Right lung (tissue), 5 donors: Measurements from ENCODE around the gene MED23. TPM values are rescaled to one million over a fixed set of nuclear protein-coding genes. Genes with fewer than 3 reads are reported as not detected.
A peak's percentile ranks its signal among the peaks of the same experiment; 100 is the strongest.

Source experiments
- DNase-seq, 2 donors: peaks; one replicate each; pipeline ENCODE4 v3.0.0-alpha.2; 2013
- polyA plus RNA-seq, 5 donors: library from polyadenylated mRNA; unstranded; fragments of 120-200 nt; gene quantifications; one replicate each; pipeline versions ENCODE4 v1.2.1 to v1.2.3, GENCODE V29; 2013; ENCODE audit warnings: inconsistent platforms in 1 of 5, low replicate concordance in 1 of 5; ENCODE audit not compliant: insufficient read length in 5 of 5, insufficient read depth in 1 of 5

Gene MED23
- polyA plus RNA-seq, 5 donors, result 37.0 to 66.3 (median 54.1) TPM

DNA sequence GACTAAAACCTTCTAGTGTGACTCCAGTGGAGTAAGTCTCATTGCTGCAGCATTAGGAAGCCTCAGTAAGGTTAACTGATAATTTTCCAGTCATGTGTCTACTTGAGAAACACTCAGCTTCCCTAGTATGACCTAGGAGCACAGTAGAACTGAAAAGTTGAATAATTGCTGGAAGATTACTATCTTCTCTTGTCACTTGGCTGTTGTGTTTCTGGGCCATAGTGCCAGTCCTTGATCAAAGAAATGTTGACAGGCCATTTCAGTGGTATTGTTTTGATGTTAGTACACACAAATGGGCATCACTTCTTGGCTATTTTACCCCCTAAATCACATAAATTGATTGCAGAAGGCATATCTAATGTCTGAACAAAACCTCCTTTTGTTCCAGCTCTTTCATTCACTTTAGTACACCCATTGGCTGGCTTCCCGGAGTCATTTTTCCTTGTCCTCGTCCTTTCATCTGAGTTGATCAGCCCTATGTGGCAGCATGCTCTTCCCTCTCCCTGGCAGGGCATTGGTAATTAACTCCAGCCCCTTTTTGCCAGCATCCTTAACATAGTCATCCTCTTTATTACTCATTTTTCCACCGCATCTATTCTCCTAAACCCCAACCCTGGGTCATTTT, 15.1 kb upstream of the MED23 start:
- DNase-seq, result no peak

DNA sequence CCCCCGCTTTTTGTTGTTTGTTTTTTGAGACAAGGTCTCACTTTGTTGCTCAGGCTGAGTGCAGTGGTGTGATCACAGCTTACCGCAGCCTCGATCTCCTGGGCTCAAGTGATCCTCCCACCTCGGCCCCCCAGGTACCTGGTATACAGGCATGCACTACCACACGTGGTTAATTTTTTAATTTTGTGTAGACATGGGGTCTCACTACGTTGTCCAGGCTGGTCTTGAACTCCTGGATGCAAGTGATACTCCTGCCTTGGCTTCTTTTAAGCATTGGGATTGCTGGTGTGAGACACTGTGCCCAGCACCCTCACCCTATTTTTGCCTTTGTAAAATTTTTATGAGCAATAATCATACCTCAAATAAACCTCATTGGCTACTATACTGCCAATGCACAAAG, 14.5 kb upstream of the MED23 start:
- DNase-seq, result no peak

DNA sequence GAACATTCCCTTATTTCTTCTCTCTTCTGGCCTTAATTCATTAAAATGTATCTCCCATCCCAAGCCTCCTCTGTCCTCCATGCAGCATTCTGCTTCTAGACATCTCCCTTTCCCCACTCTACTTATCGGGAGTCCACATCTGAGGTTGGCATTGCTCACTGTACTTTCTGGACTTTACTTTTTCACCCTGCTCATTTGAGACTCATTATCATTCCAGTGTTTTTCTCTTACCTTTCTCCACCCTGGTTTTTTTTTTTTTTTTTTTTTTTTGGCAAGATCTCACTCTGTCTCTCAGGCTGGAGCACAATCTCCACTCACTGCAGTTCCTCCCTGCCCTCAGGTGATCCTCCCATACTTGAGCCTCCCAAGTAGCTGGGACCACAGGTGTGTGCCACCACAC, 13.5 kb upstream of the MED23 start:
- no peak for DNase-seq

DNA sequence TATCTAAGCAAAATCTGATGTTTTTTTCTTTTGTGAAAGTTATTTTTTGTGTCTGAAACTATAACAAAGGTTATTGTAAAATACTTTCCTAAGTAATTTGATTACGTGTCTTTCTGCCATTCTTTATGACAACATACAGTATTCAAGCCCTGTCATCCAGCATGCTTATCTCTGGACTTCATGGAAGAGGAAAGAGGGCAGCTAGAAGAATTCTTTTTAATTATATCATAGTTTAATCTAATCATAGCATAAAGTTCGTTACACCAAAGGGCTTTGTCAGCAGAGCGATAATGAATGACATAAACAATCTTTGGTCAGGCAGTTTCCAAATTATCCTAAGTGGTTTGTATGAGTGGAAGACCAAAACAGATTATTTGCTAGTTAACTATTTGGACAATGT, 12.5 kb upstream of the MED23 start:
- DNase-seq, result no peak

DNA sequence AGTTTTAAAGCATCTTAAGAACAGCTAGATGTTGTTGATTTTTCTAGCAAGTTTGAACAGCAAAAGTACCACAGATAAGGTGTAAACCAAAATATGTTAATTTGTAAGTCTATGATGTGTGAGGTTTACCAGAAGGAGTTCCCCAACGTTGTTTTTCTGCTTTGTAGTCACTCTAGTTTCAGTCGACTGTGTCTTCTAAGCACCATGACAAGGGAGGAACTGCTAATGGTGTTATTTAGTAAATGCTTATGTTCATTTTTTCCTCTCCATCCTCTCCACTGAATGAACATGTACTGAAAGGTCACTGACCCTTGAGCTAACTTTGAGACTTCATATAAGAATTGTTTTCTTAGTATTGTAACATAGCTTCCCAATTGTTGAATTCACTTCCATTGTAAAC, 12.1 kb upstream of the MED23 start:
- no peak for DNase-seq

DNA sequence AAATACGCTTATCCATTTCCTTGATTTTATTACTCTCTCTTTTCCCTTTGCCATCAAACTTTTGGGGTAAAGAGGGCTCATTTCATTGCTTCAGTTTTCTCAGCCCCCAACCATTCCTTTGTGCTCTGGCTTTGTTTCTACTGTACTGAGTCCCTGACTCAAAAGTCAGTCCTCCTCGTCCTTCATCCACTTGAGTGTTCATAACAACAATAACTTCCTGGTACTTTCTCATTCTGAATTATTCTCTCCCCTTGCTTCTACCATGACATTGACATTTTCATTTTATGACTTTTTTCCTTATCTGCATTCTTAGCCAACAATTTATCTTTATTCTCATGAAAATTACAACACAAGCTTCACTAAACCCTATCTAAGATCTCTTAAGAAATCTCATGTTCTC, 10.0 kb upstream of the MED23 start:
- DNase-seq, result no peak

DNA sequence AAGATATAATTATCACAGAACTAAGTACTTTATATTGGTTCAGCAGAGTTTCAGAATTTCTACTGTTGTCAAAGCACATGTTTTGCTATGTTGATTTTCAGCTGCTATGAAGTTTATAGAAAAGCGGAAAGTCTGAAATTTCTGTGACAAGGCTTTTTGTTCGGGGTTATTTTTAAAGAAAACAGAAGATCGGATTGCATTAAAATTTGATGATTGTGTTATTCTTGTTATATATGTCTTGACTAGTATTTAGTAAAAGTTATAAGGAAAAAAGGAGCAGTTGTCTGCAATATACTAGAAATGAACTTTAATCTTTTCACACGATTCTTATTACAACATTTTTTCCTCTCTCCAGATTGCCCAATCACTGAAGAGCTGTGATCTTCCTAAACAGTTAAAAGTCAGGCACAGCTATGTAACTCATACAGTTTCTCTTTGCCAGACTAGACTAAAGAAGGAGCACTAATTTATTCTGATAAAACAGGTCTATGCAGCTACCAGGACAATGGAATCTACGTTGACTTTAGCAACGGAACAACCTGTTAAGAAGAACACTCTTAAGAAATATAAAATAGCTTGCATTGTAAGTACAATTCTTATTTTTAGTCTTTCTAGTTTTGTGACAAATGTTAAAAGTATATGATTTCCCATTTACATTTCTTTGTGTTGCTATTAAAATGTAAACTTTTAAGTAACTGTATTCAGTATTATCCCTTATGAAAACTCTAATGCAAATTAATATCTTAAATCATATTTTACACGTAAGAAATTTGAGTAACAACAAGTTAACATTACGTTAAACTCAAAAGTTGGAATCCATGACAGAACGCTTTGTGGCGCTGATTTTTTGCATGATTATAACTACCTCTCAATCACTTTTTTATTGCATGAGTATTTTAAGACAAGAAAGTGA, 9.1 kb upstream of the MED23 start, which contains the start of gene ENPP3:
ENPP3 (plus strand) TSS at position 423 of the 913 bp plus-strand sequence; CDS start at position 506, 83 bp downstream.
- DNase-seq, result peak in 1 of 2 donors; percentile 28

DNA sequence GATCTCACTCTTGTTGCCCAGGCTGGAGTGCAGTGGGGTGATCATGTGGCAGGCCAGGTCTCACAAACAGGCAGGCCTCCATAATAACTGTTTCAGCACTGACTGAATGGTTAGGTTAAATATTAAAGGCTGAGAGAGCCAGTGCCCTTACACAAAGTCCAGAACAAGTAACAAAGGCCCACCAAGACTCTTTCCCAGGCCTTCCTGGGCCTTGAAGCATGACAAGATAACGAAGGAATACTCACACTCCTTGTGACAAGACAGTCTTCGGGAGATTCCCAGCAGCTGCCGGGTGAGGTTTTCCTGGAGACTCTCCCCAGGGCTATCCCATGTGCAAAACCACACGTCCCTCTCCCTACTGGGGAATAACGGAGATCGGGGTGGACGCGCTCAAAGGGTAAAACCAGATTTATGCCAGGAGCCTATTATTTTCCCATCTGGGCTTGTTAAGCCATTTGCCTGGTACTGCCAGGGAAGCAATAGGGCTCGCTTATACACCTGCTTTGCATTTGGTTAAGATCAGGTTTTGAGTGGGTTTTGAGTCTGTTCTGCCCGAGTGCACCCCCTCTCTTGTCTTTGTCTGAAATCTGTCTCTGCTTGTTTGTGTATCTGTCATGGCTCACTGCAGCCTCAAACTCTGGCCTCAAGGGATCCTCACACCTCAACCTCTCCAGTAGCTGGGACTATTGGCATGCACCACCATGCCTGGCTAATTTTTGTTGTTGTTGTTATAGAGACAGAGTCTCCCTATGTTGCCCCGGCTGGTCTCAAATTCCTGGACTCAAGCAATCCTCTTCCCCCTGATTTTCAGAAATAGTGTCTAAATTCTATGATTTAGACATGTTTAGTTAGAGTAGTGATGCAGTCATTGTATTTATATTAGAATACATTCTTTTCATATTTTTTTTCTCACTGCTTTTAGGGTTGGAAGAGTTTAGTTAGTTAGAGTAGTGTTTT, 7.6 kb upstream of the MED23 start:
- no peak for DNase-seq

DNA sequence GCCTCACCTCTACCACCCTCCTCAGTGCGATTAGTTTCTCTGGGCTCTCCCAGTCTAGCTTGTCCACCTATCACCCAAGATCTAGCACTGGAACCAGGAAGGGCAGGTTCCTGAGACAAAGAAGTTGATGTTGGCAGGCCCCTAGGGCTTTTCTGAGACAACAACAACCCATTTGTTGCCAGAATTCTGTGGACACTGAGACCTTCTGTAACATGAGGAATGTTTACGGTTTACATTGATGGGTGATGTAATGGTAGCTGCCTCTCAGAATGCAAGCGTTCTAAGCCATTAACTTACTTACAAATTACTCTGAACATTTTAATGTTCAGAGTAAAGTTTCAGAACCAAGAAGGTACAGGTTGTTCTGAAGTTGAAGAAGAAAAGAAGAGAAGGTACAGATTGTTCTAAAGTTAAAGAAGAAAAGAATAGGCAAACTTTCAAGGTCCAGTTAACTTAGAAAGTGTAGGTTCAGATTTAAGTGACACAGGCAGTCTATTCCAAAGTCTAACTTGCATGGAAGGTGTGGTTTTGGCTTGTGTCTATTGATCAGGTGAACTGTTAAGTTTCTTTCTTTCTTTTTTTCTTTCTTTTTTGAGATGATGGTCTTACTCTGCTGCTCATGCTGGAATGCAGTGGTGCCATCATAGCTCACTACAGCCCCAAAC, 3.7 kb upstream of the MED23 start:
- no peak for DNase-seq

DNA sequence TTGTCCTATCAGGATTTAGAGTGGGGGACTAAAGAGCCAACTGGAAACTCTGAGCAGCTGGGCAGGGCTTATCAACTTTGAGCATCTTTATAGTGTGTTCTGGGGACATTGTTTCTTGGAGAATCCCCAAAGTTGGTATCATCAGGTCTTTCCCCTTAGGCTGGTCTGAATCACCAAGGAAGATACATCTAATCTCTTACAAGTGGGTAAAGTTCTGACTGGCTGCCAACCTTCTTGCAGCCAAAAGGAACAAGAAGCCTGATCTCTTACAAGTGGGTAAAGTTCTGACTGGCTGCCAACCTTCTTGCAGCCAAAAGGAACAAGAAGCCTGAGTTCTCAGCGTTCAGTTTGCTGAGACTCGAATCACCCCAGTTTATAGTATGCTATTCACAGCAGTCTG, 1.6 kb upstream of the MED23 start:
- no peak for DNase-seq

DNA sequence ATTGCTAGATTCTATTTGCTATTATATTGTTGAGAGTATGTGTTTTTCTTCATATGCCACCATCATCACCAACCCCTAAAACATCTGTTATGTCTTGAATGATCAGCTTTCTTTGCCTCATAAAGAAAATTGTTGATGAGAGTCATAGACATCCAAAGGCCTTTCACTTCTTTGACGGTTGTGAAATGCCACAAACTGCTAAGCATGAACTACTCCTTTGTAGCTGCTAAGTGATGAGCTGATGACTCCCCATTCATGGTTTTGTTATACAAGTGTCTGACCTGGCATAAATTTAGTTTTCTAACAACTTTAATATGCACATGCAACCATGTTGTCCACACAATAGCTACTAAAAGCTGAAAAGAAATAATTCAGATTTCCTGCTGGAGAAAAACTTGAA, 684 bp upstream of the MED23 start:
- no peak for DNase-seq

DNA sequence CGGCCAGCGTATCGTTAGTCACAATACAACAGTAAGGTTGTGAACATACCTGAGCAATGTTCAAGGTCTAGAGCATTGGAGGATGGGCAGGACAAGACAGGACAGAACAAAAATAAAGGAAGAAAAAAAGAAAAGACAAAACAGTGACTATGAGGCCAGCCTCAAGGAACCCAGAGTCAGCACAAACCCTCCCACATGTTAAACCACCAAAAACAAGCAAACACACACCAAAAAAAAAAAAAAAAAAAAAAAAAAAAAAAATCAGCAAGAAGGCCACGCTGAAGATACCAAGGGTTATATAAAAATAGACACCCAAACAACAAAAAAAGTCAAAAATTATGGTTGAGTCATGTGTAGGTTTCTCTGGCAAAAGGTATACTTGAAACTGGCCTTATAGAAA, 12.8 kb downstream of the MED23 start:
- no peak for DNase-seq

DNA sequence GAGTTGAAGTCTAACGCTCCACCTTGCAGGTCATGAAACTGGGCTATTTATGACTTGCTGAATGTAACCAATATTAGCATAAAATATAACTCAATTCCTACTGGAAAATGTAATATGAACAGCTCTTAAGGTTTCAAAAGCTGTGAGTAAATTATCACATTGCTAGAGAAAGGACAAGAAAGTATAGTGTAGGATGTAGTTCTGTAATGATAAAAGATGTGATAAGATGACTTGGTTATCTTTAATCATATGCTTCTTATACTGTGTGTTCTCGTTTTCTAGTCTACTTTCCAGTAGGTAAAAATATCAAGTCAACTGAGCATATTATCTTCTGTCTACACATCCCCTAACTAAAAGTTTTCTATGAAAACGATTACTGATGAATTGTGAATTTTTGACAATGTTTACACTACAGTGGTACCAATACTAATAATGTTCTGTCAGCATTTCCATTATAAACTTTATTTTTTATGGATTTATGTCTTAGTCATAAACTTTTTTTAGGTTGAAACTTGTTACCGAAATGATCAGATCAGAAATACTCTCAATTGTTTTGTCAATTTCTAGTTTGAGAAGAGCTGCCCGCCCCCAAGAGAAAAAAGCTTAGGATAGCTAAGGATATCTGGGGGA, 14.6 kb downstream of the MED23 start:
- DNase-seq, result no peak

DNA sequence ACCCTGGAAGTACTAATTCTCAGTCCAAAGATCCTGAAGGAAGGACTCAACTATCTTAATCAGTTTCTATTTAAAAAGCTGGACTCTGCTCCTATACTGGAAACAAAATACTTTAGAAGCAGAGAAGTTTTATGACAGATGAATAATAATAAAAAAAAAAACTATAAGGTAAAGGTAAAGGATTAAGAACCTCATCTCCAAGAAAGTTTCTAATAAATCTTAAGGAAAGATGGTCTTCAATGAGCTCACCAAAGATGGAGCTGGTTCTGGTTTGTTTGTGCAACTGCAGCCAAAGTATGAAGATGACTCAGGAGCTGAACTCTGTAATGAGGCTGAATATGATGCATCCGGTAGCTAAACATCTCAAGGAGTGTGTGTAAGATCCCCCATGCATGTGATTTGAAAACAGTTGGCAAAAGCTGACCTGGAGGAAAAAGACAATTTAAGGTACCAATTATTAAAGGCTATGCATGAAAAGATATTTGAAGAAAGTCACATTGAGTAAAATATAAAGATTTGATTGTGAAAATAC, 25.2 kb downstream of the MED23 start:
- DNase-seq, result no peak

DNA sequence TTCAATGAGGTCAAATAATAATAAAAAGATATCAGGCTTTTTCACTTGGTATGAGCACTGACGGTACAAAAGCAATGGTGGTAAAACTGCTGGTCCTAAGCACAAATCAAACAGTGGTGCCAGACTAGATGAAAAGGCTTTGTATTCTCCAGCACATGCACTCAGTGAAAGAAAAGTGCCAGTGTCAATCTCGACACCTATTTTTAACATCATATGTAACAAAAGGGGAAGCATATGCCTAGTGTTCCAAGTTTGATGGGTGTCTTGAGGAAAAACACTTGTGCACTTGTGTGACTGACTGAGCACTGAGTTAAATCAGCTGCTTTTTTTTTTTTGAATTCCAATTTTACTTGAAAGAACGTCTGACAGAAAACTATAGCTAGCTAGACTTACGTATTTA, 27.3 kb downstream of the MED23 start:
- no peak for DNase-seq

DNA sequence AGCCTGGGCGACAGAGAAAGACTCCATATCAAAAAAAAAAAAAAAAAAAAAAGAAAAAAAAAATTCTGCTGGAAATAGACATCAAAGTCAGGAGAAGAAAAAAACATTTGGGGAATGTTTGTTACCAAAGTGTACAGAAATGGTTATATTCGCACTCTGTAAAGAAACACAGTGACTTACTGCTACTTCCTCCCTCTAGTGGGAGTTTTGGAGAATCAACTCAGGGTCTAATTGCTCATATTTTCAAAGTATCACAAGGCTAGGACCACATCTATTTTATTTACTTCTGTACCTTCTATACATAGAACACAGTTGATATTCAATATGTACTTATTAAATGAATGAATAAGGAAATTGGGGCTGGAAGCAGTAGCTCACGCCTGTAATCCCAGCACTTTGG, 30.6 kb downstream of the MED23 start:
- DNase-seq, result no peak

DNA sequence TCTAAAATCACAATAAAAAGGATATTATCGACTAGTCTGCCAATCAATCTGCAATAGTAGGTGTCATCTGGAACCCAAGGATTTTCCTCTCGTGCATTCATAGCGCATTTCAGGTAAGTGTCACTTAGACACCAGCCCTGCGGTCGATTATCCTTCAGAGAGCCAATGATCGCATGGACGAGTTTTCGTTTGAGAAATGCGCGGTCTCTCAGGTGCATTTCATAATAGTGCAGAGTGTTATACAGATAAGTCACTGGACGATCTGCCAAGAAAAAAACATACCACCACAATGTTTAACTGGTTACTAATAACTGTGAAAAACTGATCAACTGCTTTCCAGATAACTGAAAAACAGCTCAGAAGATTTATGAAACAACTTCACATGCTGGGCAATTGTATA, 34.0 kb downstream of the MED23 start:
- DNase-seq, result no peak

DNA sequence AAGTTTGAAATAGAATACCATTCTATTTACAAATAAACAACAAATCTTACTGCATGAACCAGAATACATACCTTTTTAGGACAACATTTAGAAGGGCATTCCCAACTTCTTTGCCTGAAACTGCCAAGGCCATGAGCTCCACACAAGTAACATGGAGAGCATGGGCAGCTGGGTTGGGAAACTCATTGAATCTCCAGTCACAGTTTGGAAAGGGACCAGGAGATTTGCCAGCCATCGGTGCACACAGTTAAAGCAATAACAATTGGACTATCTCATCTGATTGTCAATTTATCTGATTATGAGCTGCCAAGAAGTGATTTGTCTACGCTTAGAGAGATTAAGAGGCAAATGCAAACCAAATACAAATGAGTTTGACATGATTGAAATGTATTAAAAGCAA, 35.1 kb downstream of the MED23 start:
- DNase-seq, result no peak

DNA sequence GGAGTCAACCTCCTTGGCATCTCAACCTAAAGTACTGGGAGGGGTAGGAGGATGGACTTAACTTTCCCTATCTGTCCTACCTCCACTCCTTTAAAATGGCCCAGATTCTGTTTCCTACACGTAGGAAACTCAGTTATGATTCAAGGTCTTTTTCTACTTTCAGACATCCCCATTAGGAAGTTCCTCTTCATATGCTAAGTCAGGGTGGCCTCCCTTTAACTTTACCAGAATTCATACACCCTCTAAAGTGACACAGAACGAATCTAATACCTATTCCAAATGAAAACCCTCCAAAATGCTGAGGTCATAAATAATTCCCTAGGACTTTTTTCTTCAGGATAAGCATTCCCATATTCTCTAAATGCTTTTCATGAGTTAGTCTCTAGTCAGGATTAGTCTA, 39.4 kb downstream of the MED23 start:
- no peak for DNase-seq

DNA sequence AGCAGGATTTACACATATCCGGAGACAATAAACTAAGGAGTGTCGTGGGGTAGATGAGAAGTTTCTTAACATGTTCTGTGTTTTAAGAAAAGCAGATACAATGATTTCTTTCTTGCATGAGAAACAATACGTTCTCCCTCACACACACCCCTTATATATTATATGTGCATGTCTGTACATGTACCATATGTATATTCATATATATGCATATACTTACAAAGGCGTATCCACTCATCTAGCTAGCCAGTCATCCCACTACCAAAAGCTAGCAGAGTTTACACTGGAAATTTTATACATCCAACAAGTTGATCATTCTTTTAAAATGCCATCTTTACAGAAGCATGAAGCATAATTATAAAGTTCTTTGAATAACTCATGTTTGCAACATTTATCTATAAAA, 40.1 kb downstream of the MED23 start:
- no peak for DNase-seq

DNA sequence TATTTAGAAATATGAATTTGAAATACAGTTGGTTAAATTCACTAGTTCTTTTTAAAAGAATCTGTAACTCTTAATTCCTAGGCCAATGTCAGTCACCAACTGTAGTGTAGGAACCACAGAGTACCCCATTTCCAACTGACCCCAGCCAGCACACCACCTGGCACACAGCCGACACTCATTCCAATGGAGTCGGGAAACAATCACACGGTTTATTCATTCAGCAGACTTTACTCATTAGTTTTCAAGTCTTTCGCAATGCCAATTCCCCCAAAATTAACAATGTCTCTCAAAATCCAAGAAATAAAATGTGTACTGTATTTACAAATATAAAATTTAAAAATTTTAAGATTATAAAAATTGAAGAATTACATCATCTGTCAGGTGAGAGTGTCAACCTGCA, 41.5 kb downstream of the MED23 start:
- DNase-seq, result no peak
